Activated naive CD8-positive, alpha-beta T cell treated with anti-CD3 and anti-CD28 coated beads, Interleukin-2, amount 50 U/mL, for 24 hours (primary cell): ENCODE data around the gene TPM4.
"Not testable (repeated sequence)": the region's sequence is repeated elsewhere in the genome, so short reads cannot be mapped to it uniquely, and the experiment has no call there.

Experiments
- ATAC-seq: fragments of 150-1000 bp; cut with Tn5 transposase; one replicate; pipeline ENCODE4 v1.10.0; 2021
- DNase-seq: peaks from one replicate; pipeline ENCODE4 v3.0.0; 2021
- H3K27ac Mint-ChIP-seq: one replicate; pipeline ENCODE4 v1.8.0; 2021; ENCODE audit warnings: mild to moderate bottlenecking, mixed read lengths
- H3K27me3 Mint-ChIP-seq: one replicate; pipeline ENCODE4 v1.8.0; 2021; ENCODE audit warnings: mixed read lengths
- H3K36me3 Mint-ChIP-seq: one replicate; pipeline ENCODE4 v1.8.0; 2021; ENCODE audit warnings: low read depth, mixed read lengths
- H3K4me1 Mint-ChIP-seq: one replicate; pipeline ENCODE4 v1.8.0; 2021; ENCODE audit warnings: mixed read lengths
- H3K4me3 Mint-ChIP-seq: one replicate; pipeline ENCODE4 v1.8.0; 2021; ENCODE audit warnings: mild to moderate bottlenecking, moderate library complexity, mixed read lengths
- H3K9me3 Mint-ChIP-seq: one replicate; pipeline ENCODE4 v1.8.0; 2021; ENCODE audit warnings: mixed read lengths

The TPM4 gene

DNA sequence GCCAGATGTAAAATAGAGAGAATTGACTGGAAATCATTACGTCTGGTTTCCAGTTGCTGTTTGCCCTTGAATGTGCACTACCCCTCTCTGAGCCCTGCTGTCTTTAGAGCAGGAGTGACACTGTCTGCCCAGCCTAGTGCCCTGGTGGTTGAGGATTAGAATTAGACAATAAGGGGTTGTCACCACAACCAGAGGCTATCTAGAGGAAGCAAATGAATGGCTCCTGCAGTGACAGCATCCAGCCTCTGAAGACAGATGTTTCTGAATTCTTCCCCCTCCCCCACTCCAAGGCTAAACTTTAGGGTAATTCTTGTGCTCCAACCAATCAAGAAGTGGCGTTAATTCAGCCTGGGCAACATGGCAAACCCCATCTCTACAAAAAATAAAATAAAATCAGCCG, 37.4 kb downstream of the TPM4 start:
- Mint-ChIP-seq H3K27ac (peak overlapping the region; percentile 54), H3K4me3 (peak overlapping the region; percentile 70), H3K9me3 (no peaks in the 10 kb centered on the region), H3K27me3 (no peaks in the 10 kb centered on the region), H3K4me1 (peaks cover 64% of the 10 kb centered on the region), H3K36me3 (peaks cover 36% of the 10 kb centered on the region)
- DNase-seq (no peak), ATAC-seq (no peak)

DNA sequence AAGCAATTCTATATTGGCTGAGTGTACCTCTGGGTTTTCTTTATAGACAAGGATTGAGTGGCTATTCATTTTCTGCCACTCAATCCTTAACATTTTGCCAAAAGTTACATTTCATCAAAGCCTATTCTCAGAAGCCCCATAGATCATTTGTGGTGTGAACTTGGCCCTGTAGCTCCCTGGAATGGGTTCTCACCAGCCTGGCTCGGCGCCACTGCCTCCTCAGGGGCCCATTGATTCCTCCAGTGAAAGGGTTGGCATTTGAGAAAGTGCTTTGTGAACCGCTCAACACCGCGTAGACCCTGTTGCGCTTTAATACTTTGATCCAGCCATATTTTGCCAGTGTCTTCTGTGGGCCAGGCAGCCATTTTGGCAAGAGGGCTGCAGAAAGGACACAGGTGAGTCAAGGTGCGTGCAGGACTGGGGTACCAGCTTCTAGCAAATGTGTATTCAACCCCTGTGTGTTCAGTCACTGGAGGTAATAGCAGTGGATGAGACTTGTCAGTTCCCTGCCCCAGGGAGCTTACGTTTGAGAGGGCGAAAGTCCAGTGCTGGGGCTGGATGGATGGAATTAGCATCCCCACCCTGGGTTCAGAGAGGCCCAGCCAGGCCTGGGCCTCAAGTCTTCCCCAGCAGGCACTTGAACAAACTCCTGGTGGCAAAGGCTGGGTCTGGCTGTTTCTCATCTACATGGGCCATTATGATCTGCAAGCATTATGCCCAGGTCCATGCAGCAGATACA, 39.2 kb downstream of the TPM4 start:
- DNase-seq (no peak), ATAC-seq (no peak)
- Mint-ChIP-seq H3K27ac (peak overlapping the region; percentile 57), H3K4me1 (peaks cover 82% of the 10 kb centered on the region), H3K27me3 (no peaks in the 10 kb centered on the region), H3K4me3 (peak overlapping the region; percentile 53), H3K9me3 (no peaks in the 10 kb centered on the region), H3K36me3 (peaks cover 48% of the 10 kb centered on the region)

DNA sequence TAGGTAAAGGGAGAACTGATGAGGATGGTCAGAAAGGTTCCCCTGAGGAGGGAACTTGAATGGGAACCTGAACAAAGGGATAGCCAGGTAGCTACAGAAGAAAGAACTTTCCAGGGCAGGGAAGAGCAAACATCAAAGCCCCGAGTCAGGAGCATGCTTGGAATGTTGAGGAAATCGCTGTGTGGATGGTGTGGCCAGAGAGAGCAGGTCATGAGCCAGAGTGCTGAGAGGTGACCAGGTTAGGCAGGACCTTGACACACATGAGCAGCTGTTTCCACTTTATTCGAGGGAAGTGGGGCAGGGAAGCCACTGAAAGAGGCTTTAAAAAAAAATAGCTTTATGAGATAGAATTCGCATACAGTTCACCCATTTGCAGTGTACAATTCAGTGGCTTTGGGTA, 39.8 kb downstream of the TPM4 start:
- ATAC-seq = no peak
- Mint-ChIP-seq H3K27me3 (no peaks in the 10 kb centered on the region), H3K9me3 (no peaks in the 10 kb centered on the region), H3K4me3 (peak overlapping the region; percentile 53), H3K36me3 (peaks cover 48% of the 10 kb centered on the region), H3K27ac (peak overlapping the region; percentile 57), H3K4me1 (peaks cover 85% of the 10 kb centered on the region)
- DNase-seq = no peak

DNA sequence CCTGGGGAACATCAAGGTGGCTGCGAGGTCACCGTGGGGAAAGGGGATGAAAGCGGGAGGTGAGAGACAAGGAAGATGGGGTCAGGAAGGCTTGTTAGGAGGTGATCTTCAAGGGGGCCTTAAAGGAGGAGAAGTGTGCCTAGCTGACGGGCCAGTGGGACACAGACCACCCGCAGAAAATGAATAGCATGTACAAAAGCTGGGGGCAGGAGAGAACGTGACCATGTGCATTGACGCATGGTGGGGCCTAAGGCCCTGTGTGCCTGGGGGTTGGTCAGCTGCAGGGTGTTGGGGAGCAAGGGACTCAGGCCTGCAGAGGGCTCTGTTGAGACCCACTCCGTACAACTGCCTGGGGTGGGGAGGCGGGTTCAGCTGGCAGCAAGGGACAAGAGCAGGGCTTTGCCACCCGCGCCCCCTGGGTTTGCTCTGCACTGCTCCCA, 41.3 kb downstream of the TPM4 start:
- peaks cover 81% of the 10 kb centered on the region for H3K4me1 Mint-ChIP-seq
- H3K36me3 Mint-ChIP-seq = peaks cover 55% of the 10 kb centered on the region

DNA sequence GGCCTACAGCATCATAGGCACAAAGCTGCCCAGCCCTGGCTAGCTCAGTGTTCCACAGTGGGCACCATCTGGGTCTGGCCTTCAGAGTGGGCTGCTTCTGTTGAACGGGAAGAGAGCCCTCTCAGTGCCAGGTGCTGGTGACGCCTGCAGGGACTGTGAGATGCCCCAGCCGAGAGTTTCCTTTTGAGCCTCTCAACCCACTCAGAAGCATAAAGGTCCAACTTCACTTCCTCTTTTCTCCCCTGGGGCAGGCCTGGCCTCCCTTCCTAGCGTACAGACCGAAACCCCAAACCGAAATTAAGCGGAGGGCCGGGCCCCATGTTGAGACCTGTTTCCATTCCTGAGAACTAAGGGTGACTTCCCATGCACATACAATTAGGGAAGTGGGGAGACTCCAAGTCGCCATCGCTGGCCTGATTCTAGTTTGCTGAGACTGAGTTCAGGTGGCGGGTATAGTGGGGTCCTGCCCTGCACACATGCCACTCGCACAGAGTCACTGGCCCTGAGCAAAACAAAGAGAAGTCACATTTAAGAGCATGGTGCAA, 42.3 kb downstream of the TPM4 start:
- peak overlapping the region; percentile 92 for H3K27ac Mint-ChIP-seq
- H3K36me3 Mint-ChIP-seq = peaks cover 53% of the 10 kb centered on the region

More for the DNA sequence above, 41.3 kb downstream of the TPM4 start:
- no peaks in the 10 kb centered on the region for H3K9me3 Mint-ChIP-seq
- peak overlapping the region; percentile 21 for H3K4me3 Mint-ChIP-seq
- peak overlapping the region; percentile 92 for H3K27ac Mint-ChIP-seq
- DNase-seq = no peak
- H3K27me3 Mint-ChIP-seq = no peaks in the 10 kb centered on the region
- ATAC-seq = no peak

DNA sequence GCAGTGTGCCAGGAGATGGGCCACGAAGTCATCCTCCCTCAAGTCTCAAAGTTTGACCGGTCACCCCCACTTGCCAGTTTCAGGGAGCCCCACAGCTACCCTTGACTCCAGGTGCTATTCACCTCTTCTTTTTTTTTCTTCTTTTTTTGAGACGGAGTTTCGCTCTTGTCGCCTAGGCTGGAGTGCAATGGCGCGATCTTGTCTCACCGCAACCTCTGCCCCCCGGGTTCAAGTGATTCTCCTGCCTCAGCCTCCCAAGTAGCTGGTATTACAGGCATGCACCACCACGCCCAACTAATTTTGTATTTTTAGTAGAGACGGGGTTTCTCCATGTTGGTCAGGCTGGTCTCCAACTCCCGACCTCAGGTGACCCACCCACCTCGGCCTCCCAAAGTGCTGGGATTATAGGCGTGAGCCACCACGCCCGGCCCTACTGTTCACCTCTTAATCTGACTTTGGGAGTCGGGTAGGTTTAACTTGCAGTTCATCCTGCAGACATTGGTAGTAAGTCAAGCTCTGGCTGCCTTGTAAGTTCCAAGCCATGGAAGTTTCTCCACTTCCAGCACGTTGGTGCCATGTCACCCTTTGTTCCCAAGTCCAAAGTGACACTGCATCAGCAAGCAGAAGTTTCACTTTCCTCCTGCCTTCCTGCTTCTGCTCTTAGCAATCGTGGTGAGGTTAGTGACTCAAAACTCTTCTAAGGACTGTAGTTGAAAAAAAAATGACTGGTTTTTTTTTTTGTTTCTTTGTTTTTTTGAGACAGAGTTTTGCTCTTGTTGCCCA, 43.0 kb downstream of the TPM4 start:
- not testable (repeated sequence) for H3K9me3 Mint-ChIP-seq, H3K27me3 Mint-ChIP-seq
- Mint-ChIP-seq H3K27ac (peak overlapping the region; percentile 92), H3K4me3 (peak overlapping the region; percentile 63), H3K36me3 (peaks cover 52% of the 10 kb centered on the region), H3K4me1 (peaks cover 70% of the 10 kb centered on the region)
- peak; percentile 47 for ATAC-seq
- DNase-seq = peak; percentile 32

More for the DNA sequence above, 42.3 kb downstream of the TPM4 start:
- peak; percentile 65 for DNase-seq
- H3K4me1 Mint-ChIP-seq = peaks cover 74% of the 10 kb centered on the region
- peak; percentile 86 for ATAC-seq
- H3K4me3 Mint-ChIP-seq = peak overlapping the region; percentile 63
- no peaks in the 10 kb centered on the region for H3K9me3 Mint-ChIP-seq
- H3K27me3 Mint-ChIP-seq = no peaks in the 10 kb centered on the region

DNA sequence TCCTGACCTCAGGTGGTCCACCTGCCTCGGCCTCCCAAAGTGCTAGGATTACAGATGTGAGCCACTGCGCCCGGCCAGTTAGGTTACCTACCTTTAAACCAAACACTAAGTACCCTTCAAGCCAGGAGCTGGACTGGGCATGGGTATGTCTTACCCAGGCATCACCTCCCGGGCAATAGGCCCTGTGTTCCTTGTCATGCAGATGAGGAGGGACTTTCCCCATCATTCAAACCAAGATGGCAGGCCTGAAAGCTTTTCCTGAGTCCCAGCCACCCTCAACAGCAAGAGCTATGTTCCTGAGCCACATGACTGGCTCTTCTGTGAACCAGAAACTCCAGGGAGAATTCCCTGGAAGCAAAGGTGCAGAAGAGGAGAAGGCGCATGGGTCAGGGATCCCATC, 44.8 kb downstream of the TPM4 start:
- Mint-ChIP-seq H3K9me3 (no peaks in the 10 kb centered on the region), H3K27me3 (no peaks in the 10 kb centered on the region), H3K36me3 (peaks cover 41% of the 10 kb centered on the region), H3K4me1 (peaks cover 52% of the 10 kb centered on the region), H3K27ac (peak overlapping the region; percentile 35), H3K4me3 (no peak overlapping the region)
- DNase-seq (no peak), ATAC-seq (no peak)

DNA sequence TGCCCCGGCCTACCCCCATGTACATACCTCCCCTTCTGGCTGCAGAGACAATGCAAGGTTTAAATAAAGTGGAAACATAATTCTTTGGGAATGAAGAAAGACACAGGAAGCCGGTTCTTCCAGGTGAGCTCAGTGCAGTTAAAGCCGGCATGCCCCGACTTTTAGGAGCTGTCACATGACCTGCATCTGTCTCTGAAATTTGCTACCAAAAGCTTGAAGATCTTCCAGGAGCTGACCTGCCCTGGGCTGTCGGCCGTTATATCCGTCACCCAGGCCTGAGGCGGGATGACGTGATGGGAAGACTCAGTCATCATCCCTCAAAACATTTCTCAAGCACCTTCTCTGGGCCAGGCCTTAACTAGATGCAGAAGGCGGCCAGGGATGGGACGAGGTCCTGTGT, 45.7 kb downstream of the TPM4 start:
- no peak for ATAC-seq
- peak overlapping the region; percentile 35 for H3K27ac Mint-ChIP-seq

DNA sequence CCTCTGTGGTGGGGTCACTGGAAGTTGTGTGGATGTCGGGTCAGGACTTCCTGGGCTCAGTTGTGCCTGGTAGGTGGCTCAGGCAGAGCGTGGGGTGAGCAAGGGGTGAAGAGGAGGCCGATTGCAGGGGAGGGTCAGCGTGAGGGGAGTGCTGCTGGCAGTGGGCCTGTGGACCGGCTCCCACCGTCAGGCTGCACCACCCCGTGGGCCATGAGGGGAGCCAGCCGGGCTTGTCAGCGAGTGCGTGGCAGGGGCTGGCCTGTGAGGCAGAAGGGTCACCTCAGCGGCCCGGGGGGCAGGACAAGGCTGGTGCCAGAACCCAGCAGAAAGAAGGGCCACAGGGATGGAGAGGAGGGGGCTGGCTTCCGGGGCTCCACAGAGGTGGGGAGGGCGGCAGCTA, 48.7 kb downstream of the TPM4 start:
- Mint-ChIP-seq H3K9me3 (no peaks in the 10 kb centered on the region), H3K36me3 (peaks cover 34% of the 10 kb centered on the region), H3K27ac (no peak overlapping the region), H3K27me3 (no peaks in the 10 kb centered on the region), H3K4me3 (no peak overlapping the region), H3K4me1 (peaks cover 14% of the 10 kb centered on the region)
- no peak for DNase-seq
- no peak for ATAC-seq

More for the DNA sequence above, 45.7 kb downstream of the TPM4 start:
- Mint-ChIP-seq H3K9me3 (no peaks in the 10 kb centered on the region), H3K27me3 (no peaks in the 10 kb centered on the region), H3K4me1 (peaks cover 44% of the 10 kb centered on the region), H3K4me3 (no peak overlapping the region), H3K36me3 (peaks cover 42% of the 10 kb centered on the region)
- DNase-seq = no peak

DNA sequence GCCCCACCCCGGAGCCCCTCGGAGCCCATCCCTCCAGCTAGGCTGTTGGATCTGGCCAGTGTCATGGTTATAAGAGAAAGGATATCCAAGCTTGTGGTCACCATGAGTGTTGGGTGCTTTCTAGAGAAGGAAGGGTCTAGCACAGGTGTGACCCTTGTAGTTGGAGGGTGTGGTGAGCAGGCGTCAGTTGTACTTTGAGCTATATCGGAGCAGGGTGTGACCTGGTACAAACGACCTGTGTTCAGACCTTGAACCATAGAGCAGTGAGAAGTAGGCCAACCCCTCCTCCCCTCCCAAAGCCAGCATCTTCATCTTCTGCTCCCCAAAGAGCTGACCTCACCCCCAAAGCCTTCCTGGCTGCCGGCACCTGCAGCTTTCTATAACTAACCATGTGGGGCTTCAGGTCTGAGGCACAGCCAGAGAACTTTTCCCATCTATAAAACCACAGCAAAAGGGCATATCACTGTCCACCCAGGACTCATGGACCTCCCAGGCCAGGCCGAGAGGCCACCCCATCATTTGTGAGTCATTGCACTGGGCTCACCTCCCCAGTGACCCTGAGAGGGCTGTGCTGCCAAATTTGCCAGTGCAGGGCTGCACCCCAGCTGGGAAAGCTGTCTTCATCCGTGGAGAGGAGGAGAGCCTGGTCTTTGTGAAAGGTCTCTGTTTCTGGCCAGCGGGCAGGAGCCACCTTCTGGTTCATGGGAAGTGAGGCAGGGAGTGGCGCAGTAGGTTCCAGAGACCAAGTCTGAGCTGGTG, 49.6 kb downstream of the TPM4 start:
- Mint-ChIP-seq H3K4me3 (no peak overlapping the region), H3K36me3 (peaks cover 43% of the 10 kb centered on the region), H3K27ac (no peak overlapping the region), H3K9me3 (no peaks in the 10 kb centered on the region), H3K4me1 (peaks cover 5% of the 10 kb centered on the region), H3K27me3 (no peaks in the 10 kb centered on the region)
- no peak for DNase-seq
- no peak for ATAC-seq

DNA sequence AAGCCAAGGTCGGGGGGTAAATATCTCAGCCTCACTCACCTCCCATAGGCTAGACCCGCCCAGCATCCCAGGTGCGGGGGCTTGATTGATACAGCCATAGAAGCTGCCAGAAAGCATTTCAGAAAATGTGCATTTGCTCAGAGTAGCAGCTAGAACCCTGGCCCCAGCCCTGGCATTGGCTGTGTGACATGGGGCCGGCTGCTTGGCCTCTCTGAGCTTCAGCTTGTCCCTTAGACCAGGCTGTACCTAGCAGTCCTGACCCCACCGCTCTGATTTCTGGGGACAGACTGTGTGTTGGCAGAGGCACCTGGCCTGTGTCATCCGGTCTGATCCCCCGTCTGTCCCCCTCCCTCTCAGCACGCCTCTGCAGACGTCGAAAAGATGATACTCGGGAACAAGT, 50.8 kb downstream of the TPM4 start:
- no peak overlapping the region for H3K27ac Mint-ChIP-seq
- H3K9me3 Mint-ChIP-seq = peaks cover 10% of the 10 kb centered on the region
- no peak for ATAC-seq
- peaks cover 4% of the 10 kb centered on the region for H3K4me1 Mint-ChIP-seq
- peaks cover 46% of the 10 kb centered on the region for H3K36me3 Mint-ChIP-seq
- no peaks in the 10 kb centered on the region for H3K27me3 Mint-ChIP-seq
- DNase-seq = no peak
- no peak overlapping the region for H3K4me3 Mint-ChIP-seq

DNA sequence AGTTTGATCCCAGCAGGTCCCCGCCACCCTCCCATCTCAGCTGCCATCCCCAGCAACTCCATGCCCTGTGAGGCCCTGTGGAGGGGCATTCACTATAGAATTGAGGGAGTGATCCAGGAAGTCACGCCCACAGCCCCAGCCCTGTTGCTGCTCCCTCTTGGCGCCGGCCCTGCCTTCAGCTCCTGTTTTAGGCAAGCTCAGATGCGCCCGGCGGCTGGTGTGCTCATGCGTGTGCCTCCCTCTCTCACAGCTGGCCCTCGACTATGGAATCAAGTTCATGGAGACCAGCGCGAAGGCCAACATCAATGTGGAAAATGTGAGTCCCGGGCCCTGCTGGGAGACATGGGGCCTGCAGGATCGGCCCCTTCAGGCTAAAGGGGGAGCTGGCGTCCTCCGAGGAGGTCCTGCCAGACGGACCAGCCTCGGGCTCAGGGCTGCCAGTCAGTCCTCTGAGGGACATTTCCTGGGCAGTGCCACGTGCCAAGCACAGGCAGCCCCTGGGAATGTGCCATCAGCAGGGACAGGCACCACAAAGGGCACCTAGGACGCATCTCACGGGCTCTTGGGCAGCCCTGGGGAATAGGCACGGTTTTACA, 51.6 kb downstream of the TPM4 start:
- peaks cover 54% of the 10 kb centered on the region for H3K36me3 Mint-ChIP-seq

DNA sequence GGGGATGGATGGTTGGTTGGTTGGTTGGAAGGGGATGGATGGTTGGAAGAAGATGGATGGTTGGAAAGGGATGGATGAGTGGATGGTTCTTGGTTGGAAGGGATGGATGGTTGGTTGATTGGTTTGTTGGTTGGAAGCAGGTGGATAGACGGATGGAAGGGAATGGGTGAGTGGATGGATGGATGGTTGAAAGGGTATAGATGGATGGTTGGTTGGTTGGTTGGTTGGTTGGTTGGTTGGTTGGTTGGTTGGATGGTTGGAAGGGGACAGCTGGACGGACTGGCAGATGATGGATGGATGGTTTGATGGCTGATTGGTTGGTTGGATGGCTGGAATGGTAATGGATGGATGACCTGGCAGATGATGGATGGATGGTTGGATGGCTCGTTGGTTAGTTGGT, 55.4 kb downstream of the TPM4 start:
- Mint-ChIP-seq H3K27me3 (no peaks in the 10 kb centered on the region), H3K9me3 (peaks cover 10% of the 10 kb centered on the region), H3K27ac (peak overlapping the region; percentile 59), H3K36me3 (peaks cover 67% of the 10 kb centered on the region), H3K4me3 (no peak overlapping the region), H3K4me1 (peaks cover 4% of the 10 kb centered on the region)
- DNase-seq = no peak
- no peak for ATAC-seq

More for the DNA sequence above, 51.6 kb downstream of the TPM4 start:
- ATAC-seq (no peak), DNase-seq (no peak)
- no peak overlapping the region for H3K4me3 Mint-ChIP-seq
- no peaks in the 10 kb centered on the region for H3K27me3 Mint-ChIP-seq
- H3K27ac Mint-ChIP-seq = no peak overlapping the region
- H3K4me1 Mint-ChIP-seq = peaks cover 4% of the 10 kb centered on the region
- H3K9me3 Mint-ChIP-seq = peaks cover 10% of the 10 kb centered on the region

DNA sequence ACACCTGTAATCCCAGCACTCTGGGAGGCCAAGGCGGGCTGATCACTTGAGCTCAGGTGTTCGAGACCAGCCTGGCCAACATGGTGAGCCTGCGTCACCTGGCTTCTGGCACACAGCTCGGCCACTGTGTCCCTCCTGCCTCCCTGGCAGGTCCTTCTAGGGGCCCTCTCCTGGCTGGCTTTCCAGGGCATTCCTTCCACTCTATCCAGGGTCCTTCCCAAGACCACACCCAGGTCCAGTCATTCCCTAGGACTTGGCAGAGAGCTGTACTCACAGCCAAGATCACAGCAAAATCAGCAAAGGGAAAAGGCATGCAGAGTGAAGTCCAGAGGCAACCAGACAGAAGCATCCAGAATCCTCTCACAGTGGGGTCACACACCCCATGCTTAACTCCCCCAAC, 57.5 kb downstream of the TPM4 start:
- no peak for DNase-seq
- Mint-ChIP-seq H3K4me3 (no peak overlapping the region), H3K27ac (no peak overlapping the region), H3K9me3 (peaks cover 10% of the 10 kb centered on the region), H3K27me3 (no peaks in the 10 kb centered on the region), H3K36me3 (peaks cover 59% of the 10 kb centered on the region), H3K4me1 (peaks cover 6% of the 10 kb centered on the region)
- ATAC-seq = no peak
